SK-N-MC (cell line): Measurements from ENCODE around the gene RTTN.

Experiments used
- EZH2 ChIP-seq: fragments of 200-600 bp; sonication (generic); IDR thresholded peaks from one replicate; pipeline ENCODE4 v1.6.1; 2017; ENCODE audit warnings: antibody characterized with exemption
- FOXP2 ChIP-seq: optimal IDR thresholded peaks from 2 replicates; pipeline ENCODE3; 2011; ENCODE audit warnings: mild to moderate bottlenecking, moderate library complexity; ENCODE audit not compliant: insufficient read depth; ENCODE audit errors: extremely low read length, control extremely low read depth
- POLR2AphosphoS5 ChIP-seq: IDR thresholded peaks from 2 replicates; pipeline ENCODE4 v1.6.1; 2012; ENCODE audit warnings: mild to moderate bottlenecking, low read depth, low read length, borderline replicate concordance

DNA sequence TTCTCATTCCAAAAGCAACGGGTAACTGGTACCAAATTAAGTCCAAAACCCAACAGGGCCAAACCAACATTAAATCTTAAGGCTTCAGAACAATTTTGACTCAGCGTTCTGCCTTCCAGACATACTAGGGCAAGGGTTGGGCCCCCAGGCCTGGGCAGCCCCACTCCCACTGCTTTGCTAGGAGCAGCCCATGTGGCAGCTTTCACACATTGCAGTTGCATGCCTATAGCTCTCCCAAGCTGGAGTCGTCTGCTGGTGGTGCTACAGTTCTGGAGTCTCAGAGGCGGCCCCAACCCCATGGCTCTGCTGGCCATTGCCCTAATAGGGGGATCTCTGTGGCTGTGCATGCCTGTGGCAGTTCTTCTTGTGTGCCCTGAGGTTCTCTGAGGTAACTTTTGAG, 220.2 kb downstream of the RTTN start:
- TF ChIP-seq EZH2, result no peak
- no peak for TF ChIP-seq POLR2AphosphoS5
- no peak for TF ChIP-seq FOXP2
